HPDE6-E6E7 (cell line): Measurements from ENCODE around the gene IFT122.
"Not testable (repeated sequence)": the region's sequence is repeated elsewhere in the genome, so short reads cannot be mapped to it uniquely, and the experiment has no call there.

Experiments used
- DNase-seq: peaks from one replicate; pipeline ENCODE4 v3.0.0; 2011; ENCODE audit warnings: missing footprints; ENCODE audit errors: extremely low spot score

The IFT122 gene, protein sequence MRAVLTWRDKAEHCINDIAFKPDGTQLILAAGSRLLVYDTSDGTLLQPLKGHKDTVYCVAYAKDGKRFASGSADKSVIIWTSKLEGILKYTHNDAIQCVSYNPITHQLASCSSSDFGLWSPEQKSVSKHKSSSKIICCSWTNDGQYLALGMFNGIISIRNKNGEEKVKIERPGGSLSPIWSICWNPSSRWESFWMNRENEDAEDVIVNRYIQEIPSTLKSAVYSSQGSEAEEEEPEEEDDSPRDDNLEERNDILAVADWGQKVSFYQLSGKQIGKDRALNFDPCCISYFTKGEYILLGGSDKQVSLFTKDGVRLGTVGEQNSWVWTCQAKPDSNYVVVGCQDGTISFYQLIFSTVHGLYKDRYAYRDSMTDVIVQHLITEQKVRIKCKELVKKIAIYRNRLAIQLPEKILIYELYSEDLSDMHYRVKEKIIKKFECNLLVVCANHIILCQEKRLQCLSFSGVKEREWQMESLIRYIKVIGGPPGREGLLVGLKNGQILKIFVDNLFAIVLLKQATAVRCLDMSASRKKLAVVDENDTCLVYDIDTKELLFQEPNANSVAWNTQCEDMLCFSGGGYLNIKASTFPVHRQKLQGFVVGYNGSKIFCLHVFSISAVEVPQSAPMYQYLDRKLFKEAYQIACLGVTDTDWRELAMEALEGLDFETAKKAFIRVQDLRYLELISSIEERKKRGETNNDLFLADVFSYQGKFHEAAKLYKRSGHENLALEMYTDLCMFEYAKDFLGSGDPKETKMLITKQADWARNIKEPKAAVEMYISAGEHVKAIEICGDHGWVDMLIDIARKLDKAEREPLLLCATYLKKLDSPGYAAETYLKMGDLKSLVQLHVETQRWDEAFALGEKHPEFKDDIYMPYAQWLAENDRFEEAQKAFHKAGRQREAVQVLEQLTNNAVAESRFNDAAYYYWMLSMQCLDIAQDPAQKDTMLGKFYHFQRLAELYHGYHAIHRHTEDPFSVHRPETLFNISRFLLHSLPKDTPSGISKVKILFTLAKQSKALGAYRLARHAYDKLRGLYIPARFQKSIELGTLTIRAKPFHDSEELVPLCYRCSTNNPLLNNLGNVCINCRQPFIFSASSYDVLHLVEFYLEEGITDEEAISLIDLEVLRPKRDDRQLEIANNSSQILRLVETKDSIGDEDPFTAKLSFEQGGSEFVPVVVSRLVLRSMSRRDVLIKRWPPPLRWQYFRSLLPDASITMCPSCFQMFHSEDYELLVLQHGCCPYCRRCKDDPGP

DNA sequence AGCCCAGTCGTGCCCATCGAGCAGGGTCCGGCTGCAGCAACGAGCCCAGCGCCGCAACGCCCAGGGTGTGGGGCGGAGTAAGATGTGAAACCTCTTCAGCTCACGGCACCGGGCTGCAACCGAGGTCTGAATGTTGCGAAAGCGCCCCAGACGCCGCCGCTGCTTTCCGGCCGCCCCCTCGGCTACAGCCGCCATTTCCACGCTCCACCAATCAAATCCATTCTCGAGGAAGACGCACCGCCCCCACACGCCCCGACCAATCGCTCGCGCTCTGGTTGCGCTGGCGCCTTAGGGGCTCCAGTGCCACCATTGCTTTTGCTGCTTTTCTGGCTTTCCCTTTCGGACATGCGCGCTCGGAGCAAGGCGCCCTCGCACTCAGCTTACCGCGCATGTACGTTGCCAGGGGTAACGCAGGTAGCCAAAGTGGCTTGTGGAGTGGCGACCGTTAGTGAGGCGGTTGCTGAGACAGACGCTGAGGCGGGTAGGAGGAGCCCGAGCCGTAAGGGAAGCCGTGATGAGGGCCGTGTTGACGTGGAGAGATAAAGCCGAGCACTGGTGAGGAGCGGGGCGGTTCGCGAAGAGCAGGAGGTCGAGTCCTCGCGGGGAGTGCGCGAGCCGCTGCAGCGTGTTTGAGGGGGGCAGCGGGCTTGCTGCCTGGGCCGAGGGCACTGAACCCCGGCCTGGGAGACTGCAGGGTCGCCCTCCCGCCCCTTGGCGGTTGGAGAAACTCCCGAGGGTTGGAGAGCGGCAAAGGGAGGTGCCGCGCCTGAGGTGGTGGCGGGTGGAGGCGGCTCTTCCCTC, at the start of gene IFT122, which contains the start of gene MBD4:
IFT122 (plus strand) TSS at position 408 of the 801 bp plus-strand sequence; CDS start at position 515, 107 bp downstream.
MBD4 (minus strand) TSS at position 132 of the 801 bp plus-strand sequence; CDS start at position 17, 115 bp downstream.
- DNase-seq: peak; percentile 96

DNA sequence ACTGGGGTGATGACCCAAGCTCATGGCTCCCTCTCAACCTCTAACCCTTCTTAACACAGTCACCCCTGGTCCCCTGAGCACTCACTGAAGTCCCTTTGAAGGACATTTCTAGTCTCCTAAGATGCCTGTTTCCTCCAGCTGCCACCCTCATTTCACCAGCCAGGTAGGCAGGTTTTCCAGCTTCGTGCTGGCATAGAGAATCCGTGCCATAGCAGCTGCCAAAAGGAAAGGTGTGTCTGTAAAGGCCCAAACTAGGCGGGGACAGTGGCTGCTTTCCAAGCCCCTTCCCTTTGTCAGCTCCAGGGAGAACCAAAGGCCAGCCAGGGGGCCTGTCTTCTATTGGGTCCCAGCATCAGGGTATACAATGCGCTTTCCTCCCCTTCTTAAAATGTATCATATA, 48.4 kb upstream of the IFT122 start:
- DNase-seq: not testable (repeated sequence)

DNA sequence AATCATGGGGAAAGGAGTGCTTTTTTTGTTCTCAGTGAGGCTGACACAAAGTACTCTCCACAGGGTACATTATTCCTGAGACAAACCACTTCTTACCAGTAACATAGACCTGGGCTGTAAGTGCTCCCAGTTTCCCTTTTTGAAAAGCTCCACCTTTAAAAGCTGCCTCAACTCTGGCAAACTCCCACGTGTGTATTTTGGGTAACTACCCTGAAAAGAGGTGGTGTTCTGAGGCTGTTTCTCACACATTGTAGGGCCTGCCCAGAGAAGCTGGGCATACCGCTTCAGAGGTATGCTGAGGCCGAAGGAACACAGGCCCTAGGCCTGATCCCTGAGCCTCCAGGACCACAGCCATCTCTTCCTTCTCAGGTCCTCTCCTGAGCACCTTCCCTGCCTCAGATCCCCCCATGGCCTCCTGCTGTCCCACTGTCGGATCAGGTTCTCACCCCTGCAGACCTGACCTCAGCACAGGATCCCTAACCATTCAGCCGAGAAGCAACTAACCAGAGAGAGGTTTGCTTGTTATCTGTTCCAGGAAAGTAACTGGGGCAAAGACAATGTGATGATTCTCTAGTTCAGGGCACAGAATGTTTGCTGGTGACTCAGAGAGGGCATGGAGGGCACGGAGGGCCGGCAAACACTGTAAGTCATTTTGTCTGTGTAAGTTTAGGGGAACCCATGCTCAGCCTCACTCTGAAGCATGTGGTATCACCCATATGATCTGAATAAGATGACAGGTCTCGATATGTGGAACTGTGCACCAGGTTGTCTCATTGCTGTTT, 47.7 kb upstream of the IFT122 start:
- DNase-seq: not testable (repeated sequence)

DNA sequence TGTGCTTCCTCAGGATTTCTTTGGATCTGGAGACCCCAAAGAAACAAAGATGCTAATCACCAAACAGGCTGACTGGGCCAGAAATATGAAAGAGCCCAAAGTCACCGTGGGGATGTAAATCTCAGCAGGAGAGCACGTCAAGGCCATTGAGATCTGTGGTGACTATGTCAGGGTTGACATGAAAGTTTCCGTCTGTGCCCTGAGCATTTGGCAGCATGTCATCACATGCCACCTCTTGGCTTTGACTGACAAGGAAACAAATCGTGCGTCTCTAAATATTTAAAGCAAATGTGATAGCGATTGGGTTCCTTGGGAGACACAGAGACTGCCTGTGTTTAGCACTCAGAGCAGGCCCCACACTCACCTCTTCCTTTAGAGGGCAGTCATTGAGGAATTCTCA, 46.8 kb upstream of the IFT122 start:
- no peak for DNase-seq

DNA sequence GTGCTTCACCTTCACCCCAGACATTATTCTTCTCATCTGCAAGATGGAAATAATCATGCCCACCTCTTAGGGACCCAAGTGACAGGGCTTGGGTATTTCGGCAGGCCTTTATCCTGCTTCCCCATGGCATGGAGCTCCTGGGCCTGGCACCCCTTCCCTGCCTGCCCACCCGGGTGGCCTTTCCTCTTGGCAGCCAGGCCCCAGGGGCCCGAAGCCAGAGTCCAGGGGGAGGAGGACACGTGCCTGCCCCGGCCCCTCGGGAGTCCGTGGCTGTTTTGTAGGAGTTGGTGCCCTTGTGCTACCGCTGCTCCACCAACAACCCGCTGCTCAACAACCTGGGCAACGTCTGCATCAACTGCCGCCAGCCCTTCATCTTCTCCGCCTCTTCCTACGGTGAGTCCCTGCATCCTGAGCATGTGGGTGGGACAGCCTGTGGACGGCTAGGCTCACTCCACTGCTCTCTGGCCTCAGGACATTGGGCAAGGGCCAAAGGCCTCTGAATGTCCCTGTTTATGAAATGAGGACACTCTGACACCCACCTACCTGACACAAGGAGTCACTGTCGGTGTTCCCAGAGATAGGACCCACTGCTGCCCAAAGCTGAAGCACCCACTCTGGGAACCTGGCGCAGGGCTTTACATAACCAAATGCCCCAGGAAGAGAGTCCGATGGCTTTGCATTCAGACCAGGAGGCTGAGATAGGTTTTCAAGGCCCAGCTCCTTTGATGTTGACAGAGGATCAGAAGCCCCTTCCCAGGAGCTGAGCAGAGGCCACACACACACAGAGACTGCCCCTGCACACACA, 46.1 kb upstream of the IFT122 start:
- not testable (repeated sequence) for DNase-seq

DNA sequence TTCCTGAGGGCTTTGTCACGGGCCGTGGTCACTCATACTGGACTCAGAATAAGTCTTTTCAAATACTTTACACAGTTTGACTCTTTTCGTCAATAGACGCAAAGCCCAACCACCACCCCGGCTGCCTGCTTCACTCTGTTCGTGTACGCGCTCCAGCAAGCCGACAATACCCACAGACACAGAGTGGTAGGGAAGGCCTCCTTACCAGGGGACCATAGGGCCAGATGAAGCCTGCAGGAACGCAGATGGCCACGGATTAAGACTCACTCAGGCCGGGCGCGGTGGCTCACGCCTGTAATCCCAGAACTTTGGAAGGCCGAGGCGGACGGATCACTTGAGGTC, 41.2 kb upstream of the IFT122 start:
- DNase-seq: no peak

DNA sequence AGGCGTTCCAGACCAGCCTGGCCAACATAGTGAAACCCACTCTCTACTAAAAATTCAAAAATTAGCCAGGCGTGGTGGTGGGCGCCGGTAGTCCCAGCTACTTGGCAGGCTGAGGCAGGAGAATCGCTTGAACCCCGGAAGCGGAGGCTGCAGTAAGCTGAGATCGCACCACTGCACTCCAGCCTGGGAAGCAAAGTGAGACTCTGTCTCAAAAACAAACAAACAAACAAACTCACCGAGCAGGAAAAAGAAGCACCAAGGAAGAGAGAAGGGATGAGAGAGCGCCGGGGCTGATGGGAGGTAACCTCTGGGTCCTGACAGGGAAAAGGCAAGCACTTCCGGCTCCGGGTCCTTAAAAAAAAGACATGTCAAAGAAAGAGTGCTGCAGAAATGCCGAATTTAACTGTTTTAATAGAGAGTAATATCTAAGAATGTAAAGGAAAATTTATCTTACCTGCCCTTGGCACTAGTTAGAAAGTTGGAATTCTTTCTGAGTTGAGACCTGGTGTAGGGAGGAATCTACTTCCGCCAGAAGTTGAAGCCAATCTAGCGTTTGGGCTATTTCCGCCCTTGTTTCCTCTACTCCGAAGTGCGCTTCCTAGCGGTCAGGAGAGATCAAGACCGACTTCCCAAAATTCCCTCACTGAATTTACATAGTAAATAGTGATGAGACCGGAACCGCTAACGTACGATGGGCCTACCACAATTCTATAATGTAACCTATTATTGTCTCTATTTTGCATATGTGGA, 40.7 kb upstream of the IFT122 start:
- DNase-seq: peak; percentile 78

DNA sequence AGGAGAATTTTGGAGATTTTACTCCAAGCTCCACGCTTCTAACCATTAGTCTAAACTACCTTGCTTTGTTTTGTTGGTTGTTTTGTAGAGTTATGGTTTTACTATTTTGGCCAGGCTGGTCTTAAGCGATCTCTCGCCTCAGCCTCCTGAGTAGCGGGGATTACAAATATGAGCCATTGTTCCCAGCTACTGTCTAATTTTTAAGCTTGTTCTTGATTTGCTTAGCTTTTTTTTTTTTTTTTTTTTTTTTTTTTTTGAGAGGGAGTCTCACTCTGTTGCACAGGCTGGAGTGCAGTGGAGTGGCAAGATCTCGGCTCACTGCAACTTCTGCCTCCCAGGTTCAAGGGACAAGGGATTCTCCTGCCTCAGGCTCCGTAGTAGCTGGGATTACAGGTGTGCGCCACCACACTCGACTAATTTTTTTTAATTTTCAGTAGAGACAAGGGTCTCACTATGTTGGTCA, 40.1 kb upstream of the IFT122 start:
- DNase-seq: no peak

DNA sequence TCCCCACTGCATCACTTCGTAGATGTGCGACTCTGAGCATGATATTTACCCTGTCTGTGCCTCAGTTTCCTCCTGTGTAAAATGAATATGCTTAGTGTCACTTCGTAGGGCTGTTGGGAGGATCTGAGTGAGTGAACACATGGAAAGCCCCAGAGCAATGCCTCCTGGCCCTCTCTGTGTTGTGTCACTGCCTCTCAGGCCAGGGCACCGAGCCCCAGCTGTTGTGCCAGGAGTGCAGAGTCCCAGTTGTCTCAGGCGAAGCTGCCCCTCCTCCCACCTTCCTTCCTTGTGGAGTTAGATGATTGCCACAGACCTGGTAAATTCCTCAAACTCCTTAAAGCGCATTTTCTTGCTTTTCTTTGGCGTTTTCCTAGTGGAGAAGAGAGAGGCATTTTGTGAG, 37.8 kb upstream of the IFT122 start:
- DNase-seq: no peak

DNA sequence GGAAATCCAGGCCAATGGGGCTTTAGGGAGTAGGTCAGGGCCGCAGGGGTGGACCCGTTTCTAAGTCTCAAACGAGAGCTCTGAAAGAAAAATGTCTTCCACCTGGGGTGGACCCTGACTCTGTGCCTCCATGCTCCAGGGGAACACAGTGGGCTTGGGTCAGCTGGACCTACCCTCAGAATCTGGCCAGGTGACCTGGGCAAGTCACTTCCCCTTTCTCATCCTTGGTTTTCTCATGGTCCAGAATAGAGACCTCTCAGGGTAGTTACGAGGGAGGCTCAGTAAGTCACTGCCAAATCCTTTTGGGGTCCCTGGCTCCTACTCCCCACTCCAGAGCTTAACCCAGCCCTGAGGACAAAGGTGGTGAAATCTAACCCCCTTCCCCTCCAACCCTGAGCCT, 37.4 kb upstream of the IFT122 start:
- no peak for DNase-seq

DNA sequence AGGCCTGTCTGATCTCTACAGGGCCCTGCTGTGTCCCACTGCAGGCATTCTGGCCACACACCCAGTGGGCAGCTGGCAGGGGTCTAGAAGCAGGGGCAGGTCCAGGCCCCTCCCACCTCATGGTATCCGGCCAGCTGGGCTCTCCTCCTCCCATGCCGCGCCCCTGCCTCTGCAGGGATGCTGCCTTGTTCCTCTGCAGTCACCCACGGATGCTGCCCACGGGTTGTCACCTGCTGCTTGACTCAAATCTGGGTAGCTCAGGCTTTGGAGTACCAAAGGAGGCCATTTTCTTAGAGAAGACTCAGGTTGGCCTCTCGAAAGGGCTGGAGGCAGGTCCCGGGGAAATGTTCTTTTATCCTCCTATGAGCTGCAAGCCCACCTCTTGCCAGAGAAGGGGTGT, 36.6 kb upstream of the IFT122 start:
- no peak for DNase-seq

DNA sequence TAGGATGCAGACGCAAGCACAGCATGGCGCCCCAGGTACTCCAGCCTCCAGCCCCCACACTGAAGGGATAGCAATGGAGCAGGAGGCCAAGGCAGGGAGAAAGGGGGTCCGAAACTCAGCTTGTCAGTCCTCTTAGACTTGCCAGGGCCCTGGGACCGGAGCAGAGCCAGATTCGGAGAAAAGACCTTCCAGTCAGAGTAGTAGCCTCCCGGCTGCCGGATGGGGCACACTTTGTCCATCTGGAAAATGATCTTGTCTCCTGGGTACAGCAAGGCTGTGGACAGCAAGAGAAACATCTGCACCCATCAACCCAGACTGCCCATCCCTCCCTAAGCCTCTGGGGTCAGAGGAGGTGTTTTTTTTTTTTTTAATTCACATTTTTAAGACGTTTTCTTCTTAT, 35.9 kb upstream of the IFT122 start:
- no peak for DNase-seq

DNA sequence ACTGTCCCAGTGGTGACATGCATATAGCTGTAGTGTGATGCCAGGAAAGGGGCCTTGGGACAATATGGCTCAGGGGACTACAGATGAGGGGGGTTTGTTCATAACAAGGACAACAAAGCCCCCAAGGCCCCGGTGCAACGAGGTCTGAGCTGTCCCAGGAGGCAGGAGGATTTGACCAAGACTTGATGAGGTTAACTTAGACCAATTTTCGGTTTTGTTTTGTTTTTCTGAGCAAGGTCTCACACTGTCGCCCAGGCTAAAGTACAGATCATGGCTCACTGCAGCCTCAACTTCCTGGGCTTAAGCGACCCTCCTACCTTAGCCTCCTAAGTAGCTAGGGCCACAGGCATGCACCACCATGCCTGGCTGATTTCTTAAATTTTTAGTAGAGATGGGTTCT, 35.4 kb upstream of the IFT122 start:
- no peak for DNase-seq

DNA sequence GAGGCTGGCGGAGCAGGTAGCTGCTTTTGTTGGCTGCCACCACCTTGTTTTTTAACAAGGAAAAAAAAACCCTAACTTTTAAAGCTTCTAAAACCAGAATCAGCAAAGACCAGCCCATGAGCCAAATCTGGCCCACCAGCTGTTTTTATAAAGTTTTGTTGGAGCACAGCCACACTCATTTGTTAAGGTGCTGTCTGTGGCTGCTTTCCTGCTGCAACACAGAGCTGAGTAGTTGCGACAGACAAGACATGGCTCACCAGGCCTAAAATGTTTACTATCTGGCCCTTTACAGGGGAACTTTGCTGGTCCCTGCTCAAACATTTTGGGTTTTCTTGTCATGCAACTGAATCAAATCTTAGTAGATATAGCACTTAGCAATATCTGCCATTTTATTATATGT, 30.5 kb upstream of the IFT122 start:
- DNase-seq: no peak

DNA sequence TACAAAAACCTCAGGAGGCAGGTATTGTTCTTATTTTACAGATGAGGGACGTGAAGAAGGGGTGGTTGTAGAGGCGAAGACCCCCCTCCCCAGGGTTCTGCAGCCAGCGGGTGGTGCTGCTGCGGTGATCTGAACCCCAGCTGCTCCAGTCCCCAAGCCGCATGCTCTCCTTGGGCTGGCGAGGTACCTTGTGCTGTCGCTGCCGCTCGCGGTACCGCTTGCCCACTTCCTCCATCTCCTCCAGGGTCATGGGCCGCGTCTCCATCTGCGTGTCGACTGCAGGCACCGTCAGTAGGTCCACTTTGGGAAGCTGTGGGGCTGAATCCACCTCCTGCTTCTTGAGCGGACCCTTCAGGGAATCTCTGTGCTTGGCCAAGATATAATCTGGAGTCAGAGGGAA, 29.1 kb upstream of the IFT122 start:
- DNase-seq: no peak

DNA sequence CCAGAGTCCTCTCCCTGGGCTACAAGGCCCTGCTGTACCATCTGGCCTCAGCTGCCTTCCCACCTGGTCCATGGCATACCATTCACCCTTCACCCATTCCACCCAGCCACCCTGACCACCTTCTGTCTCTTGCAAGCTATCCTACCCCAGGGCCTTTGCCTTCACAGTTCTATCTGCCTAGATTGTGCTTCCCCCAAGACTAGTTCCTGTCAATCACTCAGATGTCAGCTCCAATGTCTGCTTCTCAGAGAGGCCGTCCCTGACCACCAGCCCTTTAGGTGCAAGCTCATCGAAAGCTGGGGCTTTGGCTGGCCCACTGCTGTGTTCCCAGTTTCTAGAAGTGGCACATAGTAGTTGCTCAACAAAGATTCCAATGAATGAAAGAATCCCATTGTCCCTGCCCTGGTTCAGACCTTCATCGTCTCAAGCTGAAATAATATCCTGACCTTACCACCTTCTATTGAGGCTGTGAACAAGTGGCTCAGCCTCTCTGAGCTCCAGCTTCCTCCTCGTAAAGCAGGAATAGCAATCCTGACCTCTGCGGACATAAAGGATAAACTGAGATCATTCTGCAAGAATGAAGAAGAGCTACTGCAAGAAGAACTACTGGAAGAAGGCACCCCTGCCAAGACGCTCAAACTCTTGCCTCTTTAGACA, 27.4 kb upstream of the IFT122 start:
- no peak for DNase-seq

DNA sequence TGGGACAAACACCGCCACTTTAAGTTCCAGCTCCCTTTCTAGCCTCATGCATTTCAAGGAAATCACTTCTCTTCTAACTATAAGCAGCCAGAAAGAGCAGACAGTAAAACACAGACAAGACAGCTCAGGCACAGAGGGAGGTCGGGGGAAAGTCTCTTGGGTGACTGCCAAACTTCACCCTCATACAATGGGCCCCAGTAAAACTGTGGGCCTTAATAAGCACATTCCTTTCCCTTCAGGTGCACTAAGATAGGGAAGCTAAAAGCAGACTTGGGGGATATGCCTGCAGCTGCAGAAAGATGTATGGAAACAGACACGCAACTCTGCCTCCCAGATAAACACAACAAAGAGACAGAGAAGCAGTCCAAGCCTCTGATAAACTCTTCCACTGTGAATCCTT, 26.8 kb upstream of the IFT122 start:
- DNase-seq: not testable (repeated sequence)
